HuH-7.5 (cell line): ENCODE results near the gene TMEM119.
"Not testable (repeated sequence)": the region's sequence is repeated elsewhere in the genome, so short reads cannot be mapped to it uniquely, and the experiment has no call there.

ENCODE experiments used
- DNase-seq: peaks from one replicate; pipeline ENCODE4 v3.0.0; 2011; ENCODE audit warnings: low spot score

TMEM119 gene

DNA sequence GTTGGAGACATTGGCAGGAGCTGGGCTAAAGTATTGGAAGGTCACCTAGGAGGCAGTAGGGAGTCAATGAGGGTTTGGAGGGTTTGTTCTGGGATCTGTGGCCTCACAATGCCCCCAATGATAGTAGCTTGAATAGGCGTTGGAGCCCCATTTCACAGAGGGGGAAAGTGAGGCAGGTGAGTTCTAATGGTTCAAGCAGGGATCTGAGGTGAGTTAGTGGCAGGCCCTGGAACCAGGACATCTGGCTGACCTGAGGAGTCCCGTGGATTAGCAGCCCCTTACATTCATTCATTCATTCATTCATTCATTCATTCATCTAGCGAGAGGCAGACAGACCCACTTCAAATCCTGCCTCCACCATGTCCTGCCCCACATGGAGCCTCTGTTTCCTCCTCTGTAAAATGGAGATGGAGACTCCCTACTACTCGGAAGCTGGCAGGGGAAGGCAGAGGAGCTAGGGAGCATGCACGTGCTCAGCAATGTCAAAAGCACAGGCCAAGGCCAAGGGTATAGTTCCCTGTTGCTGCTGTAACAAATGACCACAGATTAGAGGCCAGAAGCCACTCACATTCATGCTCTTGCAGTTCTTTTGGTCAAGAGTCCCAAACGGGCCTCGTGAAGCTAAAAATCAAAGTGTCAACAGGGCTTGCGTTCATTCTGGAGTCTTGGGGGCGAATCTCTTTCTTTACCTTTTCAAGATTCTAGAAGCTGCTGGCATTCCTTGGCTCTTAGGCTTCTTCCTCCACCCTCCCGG, 2.2 kb upstream of the TMEM119 start:
- DNase-seq, result no peak

DNA sequence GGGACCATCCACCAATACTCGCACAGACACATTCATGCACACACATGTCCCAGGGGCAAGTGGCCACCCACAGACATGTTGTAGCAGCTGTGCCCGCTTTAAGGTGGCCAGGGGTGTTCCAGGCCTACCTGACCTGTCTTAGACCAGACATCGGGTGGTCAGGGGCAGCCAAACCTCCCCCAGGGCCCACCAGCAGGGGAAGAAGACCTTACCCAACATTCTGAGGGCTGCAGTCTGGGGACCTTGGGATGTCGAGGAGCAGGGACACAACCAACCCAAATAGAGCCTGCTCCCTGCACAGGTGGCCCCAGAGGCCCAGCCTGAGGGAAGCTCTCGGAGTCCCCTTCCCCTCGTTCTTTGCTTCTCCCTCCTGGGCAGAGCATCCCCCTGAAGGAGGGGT, 1.7 kb upstream of the TMEM119 start:
- DNase-seq, result no peak

DNA sequence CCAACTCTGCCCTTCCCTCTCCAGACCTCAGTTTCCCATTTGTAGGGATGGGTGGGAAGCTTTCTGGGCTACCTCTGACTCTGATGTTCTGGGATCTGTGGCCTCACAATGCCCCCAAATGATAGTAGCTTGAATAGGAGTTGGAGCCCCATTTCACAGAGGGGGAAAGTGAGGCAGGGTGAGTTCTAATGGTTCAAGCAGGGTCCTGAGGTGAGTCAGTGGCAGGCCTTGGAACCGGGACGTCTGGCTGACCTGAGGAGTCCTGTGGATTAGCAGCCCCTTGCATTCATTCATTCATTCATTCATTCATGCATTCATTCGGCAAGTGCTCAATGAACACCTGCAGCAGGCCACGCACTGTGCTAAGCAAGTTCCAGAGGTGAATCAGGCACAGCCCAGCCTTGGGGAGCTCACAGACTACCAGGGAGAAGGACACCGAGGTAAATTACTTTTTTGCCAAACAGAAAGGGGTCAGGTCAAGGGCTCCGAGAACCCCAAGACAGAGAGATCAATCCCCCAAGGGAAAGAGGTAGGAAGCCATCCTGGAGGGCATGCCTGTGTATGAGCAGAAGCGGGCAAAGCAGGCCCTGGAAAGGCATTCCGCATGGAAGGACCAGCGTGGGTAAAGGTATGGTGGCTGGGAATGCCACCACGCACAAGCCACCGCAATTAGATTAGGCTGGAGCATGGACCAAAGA, 818 bp upstream of the TMEM119 start:
- DNase-seq, result no peak

DNA sequence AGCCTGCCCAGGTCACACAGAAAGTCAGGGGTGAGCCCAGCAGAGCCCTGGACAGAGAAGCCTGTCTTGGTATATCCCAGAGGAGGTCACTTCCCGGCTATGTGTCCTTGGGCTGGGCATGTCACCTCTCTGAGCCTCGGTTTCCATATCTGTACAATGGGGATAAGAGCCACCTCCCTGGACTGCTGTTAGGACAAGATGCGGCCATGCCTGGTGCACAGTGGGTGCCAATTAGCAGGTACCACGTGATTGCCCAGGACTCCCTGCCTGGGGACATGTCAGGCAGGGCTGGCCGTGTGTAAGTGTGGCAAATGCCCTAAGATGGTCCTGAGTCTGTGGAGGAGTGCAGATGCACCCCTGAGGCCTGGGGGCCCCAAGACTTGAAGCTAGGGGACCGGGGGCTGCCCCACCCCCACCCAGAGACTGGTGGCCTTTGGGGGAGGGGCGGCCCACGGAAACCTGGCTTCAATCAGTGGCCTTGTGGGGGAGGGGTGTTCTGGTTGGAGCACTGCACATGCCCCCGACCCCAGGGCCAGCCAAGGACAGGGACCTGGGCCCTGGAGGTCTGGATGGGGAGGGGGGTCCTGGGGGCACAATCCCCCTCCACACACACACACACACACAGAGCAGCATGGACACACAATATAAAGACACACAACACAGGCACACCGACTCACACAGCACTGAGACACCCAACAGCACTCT, 878 bp downstream of the TMEM119 start:
- no peak for DNase-seq

DNA sequence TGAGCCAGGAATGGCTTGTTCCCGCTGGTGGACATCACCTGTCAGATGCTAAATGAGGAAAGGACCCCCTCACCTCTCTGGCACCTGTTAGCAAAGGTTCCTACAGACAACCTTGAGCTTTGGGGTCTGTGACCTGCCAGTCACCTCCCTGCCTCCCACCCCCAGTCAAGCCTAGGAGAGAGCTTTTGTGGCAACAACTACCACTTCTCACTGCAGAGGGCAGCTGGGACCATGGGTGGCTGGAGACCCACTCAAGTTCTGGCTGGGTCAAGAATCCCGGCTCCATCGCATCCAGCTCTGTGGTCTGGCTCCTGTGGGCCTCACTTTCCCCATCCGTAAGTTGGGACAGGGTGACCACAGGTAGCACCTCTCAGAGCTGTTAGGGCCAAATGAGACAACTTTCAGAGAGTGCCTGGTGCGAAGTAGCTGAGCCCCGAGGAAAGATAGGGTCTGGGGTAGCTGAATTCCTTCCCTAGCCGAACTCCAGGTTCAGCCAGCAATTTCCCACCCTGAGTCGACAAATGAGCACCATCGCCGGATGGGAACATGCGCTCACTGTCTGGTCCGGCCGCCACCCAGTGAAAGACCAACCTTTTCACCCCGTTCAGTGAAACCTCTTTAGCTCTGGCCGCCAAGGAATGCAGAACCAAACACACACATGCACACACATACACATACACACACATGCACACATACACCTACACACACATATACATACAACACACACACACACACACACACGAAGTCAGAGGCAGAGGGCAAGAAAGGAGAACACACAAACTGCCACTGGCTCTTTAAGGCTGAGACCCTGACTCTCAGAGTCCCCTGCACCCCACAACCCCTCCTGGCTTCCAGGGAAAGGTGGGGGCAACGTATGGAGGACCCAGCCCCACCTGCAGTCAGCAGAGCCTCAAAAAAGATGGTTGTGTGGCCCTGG, 1.9 kb downstream of the TMEM119 start:
- DNase-seq, result no peak

DNA sequence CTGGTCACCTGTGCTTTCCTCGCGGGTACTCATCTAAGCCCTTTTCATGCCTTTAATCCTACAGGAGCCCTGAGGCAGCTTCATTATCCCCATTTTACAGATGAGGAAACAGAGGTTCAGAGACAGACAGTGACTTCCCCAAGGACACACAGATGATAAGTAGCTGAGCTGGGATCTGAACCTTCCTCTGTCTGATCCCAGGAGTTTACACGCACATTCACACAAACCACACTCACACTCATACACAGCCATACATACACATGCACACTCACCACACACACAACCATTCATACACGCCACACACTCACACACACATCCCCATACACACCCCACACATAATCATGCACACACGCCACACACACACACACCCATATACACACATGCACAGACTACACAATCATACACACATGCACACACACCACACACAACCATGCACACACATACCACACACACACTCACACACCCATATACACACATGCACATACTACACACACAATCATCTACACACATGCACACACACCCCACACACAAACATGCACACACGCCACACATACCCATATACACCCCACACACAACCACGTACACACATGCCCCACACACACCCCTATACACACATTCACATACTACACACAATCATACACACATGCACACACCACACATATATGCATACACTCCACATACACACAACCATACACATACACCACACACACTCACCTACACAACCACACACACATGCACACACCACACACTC, 2.7 kb downstream of the TMEM119 start:
- no peak for DNase-seq

DNA sequence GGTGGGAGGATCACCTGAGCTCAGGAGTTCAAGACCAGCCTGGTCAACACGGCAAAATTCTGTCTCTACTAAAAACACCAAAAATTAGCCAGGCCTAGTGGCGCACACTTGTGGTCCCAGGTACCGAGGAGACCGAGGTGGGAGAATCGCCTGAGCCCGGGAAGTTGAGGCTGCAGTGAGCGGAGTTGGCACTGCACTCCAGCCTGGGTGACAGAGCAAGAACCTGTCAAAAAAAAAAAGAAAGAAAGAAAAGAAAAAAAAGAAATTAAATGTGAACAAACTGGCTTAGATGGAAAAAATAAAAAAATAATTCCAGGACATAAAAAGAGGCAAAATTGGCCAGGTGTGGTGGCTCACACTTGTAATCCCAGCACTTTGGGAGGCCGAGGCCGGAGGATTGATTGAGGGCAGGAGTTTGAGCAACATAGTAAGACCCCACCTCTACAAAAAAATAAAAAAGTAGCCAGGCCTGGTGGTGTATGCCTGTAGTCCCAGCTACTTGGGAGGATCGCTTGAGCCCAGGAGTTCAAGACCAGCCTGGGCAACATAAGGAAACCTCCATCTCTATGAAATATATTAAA, 3.5 kb downstream of the TMEM119 start:
- DNase-seq, result no peak

DNA sequence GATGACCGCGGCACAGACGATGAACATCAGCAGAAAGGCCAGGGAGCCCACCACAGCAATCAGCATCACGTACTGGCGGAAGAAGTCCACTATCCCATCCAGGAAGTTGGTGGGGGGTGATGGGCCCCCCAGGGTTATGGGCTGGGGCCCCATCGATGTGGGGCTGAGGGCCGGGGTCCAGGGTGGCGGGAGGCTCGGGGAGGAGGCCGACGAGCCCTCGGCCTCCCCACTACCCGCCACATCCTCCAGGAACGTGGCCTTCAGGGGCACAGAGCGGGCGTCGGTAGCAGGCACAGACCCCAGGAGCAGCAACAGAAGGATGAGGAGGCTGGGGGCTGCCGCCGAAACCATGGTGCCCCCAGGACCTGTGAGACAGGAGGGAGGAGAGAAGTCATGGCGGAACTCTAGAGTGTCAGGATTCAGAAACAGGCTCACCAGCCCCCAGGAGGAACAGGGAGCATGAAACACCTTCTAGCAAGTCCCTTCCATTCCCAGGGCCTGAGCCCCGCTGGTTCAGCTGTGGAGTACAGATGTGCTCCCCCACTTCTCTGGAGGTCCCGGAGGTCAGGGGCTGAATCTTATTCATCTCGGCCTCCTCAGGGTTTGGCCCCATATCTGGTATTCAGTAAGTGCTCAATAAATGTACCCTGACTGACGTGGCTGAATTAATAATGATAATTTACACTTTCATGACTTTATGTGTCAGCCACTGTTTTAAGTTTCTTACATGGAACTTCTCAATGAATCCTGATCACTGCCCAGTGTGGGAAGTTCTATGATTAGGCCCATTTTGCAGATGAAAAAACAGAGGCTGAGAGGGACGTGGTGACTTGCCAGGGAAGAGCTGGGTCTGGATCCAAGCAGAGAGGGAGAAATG, 5.6 kb downstream of the TMEM119 start:
- DNase-seq, result no peak

DNA sequence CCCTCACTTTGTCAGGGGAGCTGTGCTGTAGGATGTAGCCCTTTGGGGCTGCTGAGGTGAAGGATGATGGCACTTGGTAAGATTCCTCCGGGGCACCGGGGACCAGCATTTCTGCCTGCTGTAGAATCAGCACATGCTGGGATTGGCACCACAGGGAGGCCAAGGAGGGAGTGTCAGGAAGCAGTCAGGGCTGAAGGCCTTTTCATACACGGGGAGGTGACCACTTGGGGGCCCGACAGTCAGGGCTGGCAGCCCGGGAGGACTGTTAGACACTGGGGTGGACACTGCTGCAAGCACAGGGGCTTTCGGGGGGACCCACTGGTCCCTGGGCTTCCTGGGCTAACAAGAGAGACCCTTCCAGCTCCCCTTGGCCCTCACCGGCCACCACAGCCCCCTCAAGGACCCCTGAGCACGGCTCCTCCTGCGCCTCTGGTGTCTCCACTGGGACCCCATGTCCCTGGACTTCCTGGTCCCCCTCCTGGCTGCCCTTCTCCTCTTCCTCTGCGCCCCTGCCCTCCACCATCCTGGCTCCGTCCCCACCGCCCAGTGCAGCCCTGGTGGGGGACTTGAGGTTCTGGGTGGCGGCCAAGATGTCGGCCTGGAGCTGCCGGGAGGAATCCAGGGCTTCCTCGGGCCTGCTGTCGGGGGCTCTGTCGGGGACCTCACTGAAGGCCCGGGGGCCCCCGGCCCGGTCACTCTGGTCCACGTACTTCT, 6.5 kb downstream of the TMEM119 start:
- no peak for DNase-seq

DNA sequence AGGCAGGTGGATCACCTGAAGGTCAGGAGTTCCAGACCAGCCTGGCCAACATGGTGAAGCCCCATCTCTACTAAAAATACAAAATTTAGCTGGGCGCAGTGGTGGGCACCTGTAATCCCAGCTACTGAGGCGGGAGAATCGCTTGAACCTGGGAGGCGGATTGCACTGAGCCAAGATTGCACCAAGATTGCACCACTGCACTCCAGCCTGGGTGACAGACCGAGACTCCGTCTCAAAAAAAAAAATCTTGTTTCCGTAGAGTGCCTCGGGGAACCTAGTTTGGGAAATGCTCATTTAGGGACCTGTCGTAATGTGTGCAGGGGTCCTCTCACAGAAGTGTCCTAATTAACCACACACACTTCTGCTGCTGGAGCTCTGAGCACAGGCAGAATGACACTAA, 7.4 kb downstream of the TMEM119 start:
- not testable (repeated sequence) for DNase-seq

DNA sequence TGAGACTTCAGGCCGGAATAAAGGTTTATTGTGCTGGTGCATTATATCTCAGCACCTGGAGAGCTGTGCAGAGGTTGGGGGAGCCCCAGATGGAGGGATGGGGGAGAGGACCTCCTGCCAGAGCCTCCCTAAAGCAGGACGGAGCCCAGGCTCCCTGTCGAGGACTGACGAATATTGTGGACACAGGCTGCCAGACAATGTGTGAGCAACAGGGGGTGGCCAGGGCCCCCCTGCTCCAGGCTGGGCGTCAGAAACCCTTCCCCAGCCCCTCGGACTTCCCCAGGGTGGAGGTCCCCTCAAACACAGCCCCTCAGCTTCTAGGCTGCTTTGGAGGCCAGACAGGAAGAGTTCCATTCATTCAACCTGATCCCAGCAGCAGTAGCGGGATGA, 8.0 kb downstream of the TMEM119 start:
- no peak for DNase-seq

DNA sequence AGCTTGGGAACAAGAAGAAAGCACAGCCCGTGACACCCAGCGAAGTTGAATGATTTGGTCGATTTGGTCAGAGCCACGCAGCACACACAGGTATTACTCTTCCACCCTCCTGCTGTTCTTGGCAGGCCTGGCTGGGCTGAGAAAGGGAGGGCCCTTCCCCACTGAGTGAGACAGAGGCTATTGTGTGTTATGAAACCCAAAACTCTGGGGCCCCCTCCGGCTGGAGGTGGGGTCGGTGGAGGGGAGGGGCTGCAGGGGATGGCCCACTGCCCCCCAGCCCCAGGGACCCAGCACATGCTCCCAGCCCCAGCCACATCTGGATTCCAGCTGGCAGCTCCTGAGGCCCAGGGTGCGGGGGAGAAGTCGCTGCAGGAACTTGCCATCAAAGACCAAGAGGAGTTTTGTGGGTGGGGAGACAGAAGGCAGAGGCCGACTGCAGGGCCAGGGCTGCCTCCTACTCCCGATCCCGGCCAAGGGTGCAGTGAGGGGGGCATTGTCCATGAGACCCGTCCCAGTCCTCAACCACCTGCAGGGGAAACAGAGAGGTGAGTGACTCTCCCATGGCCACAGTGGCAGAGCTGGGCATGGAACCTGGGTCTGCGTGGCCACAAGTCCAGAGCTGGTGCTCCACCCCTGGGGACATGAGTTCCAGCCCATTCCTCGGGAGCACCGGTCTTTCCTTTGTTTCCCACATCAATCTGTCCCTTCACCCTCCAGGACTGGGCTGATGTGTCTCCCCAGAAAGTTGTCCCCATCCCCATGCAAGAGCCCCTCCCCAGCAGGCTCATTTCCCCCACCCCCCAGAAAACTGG, 8.7 kb downstream of the TMEM119 start:
- no peak for DNase-seq

DNA sequence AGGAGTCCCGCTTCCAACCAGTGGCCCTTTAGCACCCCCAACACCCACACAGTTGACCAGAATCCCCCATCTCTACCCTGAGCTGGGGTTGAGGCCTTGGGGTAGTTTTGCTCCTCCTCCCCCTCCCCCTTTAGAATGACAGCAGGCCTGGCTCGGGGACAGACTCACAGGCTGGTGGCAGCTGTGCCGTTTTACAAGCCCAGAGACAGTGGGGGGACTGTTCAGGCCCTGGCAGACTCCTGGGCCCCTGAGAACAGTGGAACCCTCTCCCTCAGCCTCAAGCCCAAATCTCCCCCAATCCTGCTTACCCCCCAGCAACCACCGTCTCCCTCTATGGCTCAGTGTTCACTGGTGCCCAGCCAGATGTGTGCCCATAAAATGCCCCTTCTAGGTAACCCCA, 10.1 kb downstream of the TMEM119 start:
- DNase-seq, result no peak

DNA sequence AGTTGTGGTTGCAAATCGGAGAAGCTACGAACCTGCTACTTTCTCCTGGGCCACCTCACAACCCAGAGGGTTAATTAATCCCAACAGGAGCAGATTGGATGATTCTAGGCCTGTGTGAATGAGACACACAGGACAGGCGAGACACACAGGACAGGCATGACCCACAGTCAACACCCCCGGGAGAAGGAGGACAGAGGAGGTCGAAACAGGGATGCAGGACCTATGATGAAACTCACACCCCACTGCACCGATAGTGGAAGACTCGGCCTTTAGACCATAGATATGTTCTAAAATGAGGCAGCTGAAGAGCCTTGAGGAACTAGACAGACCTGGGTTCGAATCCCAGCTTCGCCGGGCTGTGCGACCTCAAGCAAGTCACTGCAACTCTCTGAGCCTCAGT, 11.6 kb downstream of the TMEM119 start:
- DNase-seq, result no peak

DNA sequence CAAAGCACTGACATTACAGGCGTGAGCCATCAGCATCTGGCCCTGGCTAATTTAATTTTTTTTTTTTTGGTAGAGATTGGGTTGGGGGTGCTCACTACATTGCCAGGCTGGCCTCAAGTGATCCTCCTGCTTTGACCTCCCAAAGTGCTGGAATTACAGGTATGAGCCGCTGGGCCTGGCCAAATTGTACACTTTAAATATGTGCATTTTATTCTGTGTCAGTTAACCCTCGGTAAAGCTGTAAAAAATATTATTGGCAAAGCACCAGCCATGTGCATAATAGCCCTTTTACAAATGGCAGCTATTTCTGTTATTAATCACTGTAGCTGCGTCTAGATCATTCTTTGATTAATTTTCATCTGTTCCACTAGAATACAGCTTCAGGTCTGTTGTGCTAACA, 12.0 kb downstream of the TMEM119 start:
- DNase-seq, result no peak

DNA sequence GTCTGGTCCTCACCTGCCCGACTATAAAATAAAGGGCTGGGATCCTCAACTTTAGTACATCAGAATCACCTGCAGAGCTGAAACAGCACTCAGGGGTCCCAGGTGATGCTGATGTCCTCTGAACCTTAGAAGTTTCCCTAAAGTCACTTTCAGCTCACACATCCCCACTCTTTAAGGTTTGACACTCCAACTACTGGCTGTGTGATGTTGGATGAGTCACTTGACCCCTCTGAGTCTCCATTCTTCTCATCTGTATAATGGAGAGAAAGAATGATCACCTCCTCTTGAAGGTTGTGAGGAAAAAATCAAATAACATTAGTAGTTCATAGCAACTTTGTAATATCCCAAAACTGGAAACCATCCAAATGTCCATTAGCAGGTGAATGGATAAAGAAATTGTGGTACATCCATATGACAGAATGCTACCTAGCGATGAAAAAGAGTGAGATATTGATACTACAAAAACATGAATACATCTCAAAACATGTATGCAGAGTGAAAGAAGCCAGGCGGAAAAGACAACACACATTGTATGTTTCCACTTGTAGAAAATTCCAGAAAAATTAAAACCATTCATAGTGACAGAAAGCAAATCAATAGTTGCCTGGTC, 13.3 kb downstream of the TMEM119 start:
- no peak for DNase-seq

DNA sequence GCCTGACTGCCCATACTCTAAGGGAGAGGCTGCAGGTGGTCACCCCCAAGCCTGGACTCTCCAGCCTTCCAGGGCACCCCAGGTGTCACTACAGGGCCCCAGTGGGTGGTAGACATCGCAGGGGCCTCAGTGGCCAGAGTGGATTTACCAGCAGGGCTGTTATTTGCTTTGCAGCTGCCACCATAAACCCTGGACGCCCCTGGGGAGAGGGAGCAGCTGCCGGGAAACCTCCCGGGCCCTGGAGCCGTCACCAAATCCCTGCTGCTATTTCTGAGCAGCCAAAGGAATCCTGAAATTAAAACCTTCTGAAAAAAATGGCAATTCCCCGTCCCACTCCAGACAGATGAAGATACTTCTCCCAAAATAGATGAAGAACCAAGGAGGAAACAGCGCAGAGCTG, 13.9 kb downstream of the TMEM119 start:
- DNase-seq, result no peak
